ENCODE measurements around the gene ZBTB7A.
"Not testable (repeated sequence)": the region's sequence is repeated elsewhere in the genome, so short reads cannot be mapped to it uniquely, and the experiment has no call there.

Gene ZBTB7A

GRCh38 chr19:4007021-4007835, 59.5 kb downstream of the ZBTB7A start, which contains the start of gene PIAS4:
Gene PIAS4, plus strand, starts transcription at chr19:4007736. Its CDS starts 25 bp downstream, at chr19:4007761.
- H2AFZ ChIP-seq (ENCODE audit: low read length), result peak within 1 kb of the TSS; percentile 86
- no peaks in the 10 kb centered on the region for H3K9me2 ChIP-seq (replicated peaks; ENCODE audit: low read depth, low read length)
- no peaks in the 10 kb centered on the region for H3K27me3 ChIP-seq (ENCODE audit: insufficient read depth, low read length, poor library complexity, severe bottlenecking)
- H3K9me3 ChIP-seq (ENCODE audit: insufficient read depth, low read depth, low read length), result no peaks in the 10 kb centered on the region
- peaks cover 32% of the 10 kb centered on the region for H4K20me1 ChIP-seq (ENCODE audit: insufficient read depth, low read length, poor library complexity, severe bottlenecking)
- peaks cover 29% of the 10 kb centered on the region for H3K4me1 ChIP-seq (ENCODE audit: insufficient read depth, low read length, poor library complexity, severe bottlenecking)
- H3F3A ChIP-seq (ENCODE audit: low read depth), result no peaks in the 10 kb centered on the region
- peak within 1 kb of the TSS; percentile 100 for H3K4me2 ChIP-seq (ENCODE audit: low read depth, low read length, poor library complexity, severe bottlenecking)
- H3K4me3 ChIP-seq (ENCODE audit: low read length, poor library complexity, severe bottlenecking), result peak within 1 kb of the TSS; percentile 95
- no peak for TF ChIP-seq EZH2phosphoT487 (IDR thresholded peaks at IDR 0.05; ENCODE audit: borderline replicate concordance)
- H3K36me3 ChIP-seq (ENCODE audit: insufficient read depth, low read length), result no peaks in the 10 kb centered on the region
- H3K9ac ChIP-seq (ENCODE audit: low read depth, low read length, poor library complexity, severe bottlenecking), result peak within 1 kb of the TSS; percentile 92
- peaks cover 54% of the 10 kb centered on the region for H3K79me2 ChIP-seq (ENCODE audit: insufficient read depth, low read length)

DNA sequence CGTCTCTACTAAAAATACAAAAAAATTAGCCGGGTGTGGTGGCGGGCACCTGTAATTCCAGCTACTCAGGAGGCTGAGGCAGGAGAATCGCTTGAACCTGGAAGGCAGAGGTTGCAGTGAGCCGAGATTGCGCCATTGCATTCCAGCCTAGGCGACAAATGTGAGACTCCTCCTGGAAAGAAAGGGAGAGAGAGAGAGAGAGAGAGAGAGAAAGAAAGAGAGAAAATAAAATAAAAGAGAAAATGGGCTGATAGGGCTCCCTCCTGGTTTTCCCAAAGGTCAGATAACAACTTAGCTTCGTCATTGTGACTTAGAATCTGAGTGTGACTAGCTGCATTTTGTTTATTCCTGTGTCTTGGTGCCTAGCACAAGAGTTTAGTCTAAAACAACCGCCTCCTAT, 61.3 kb downstream of the ZBTB7A start:
- H3K4me3 ChIP-seq (ENCODE audit: low read length, poor library complexity, severe bottlenecking); H3K9me2 ChIP-seq (replicated peaks; ENCODE audit: low read depth, low read length); H3K9me3 ChIP-seq (ENCODE audit: insufficient read depth, low read depth, low read length); H3K4me2 ChIP-seq (ENCODE audit: low read depth, low read length, poor library complexity, severe bottlenecking); H3K9ac ChIP-seq (ENCODE audit: low read depth, low read length, poor library complexity, severe bottlenecking); H3F3A ChIP-seq (ENCODE audit: low read depth); H3K36me3 ChIP-seq (ENCODE audit: insufficient read depth, low read length); H2AFZ ChIP-seq (ENCODE audit: low read length); H3K27me3 ChIP-seq (ENCODE audit: insufficient read depth, low read length, poor library complexity, severe bottlenecking): not testable (repeated sequence)
- peaks cover 24% of the 10 kb centered on the region for H4K20me1 ChIP-seq (ENCODE audit: insufficient read depth, low read length, poor library complexity, severe bottlenecking)
- peaks cover 26% of the 10 kb centered on the region for H3K4me1 ChIP-seq (ENCODE audit: insufficient read depth, low read length, poor library complexity, severe bottlenecking)
- H3K79me2 ChIP-seq (ENCODE audit: insufficient read depth, low read length), result peaks cover 38% of the 10 kb centered on the region

DNA sequence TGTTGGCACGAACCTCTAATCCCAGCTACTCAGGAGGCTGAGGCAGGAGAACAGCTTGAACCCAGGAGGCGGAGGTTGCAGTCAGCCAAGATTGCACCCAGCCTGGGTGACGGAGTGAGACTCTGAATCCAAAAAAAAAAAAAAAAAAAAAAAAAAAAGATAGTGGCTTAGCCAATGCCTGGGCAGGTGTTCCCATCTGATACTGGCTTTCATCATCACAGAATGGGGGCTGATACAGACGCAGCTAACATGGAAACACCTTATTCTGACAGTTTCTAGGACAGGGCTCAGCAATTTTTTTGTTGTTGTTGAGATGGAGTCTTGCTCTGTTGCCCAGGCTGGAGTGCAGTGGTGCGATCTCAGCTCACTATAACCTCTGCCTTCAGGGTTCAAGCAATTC, 65.9 kb downstream of the ZBTB7A start:
- not testable (repeated sequence) for H3K36me3 ChIP-seq (ENCODE audit: insufficient read depth, low read length); H3K9ac ChIP-seq (ENCODE audit: low read depth, low read length, poor library complexity, severe bottlenecking); H3K4me3 ChIP-seq (ENCODE audit: low read length, poor library complexity, severe bottlenecking); H4K20me1 ChIP-seq (ENCODE audit: insufficient read depth, low read length, poor library complexity, severe bottlenecking); H3K9me3 ChIP-seq (ENCODE audit: insufficient read depth, low read depth, low read length); H3K79me2 ChIP-seq (ENCODE audit: insufficient read depth, low read length); H3K4me1 ChIP-seq (ENCODE audit: insufficient read depth, low read length, poor library complexity, severe bottlenecking); H3K9me2 ChIP-seq (replicated peaks; ENCODE audit: low read depth, low read length); H3K4me2 ChIP-seq (ENCODE audit: low read depth, low read length, poor library complexity, severe bottlenecking); H3F3A ChIP-seq (ENCODE audit: low read depth); H2AFZ ChIP-seq (ENCODE audit: low read length); H3K27me3 ChIP-seq (ENCODE audit: insufficient read depth, low read length, poor library complexity, severe bottlenecking)

- H3K36me3 ChIP-seq (ENCODE audit: insufficient read depth, low read length); H3K79me2 ChIP-seq (ENCODE audit: insufficient read depth, low read length); H3K9me2 ChIP-seq (replicated peaks; ENCODE audit: low read depth, low read length); H3F3A ChIP-seq (ENCODE audit: low read depth); H3K4me3 ChIP-seq (ENCODE audit: low read length, poor library complexity, severe bottlenecking); H3K4me1 ChIP-seq (ENCODE audit: insufficient read depth, low read length, poor library complexity, severe bottlenecking); H3K4me2 ChIP-seq (ENCODE audit: low read depth, low read length, poor library complexity, severe bottlenecking); H3K9me3 ChIP-seq (ENCODE audit: insufficient read depth, low read depth, low read length); H3K27me3 ChIP-seq (ENCODE audit: insufficient read depth, low read length, poor library complexity, severe bottlenecking); H2AFZ ChIP-seq (ENCODE audit: low read length); H4K20me1 ChIP-seq (ENCODE audit: insufficient read depth, low read length, poor library complexity, severe bottlenecking); H3K9ac ChIP-seq (ENCODE audit: low read depth, low read length, poor library complexity, severe bottlenecking): not testable (repeated sequence)
Measured at GRCh38 chr19:3998667-3999412, 67.9 kb downstream of the ZBTB7A start.

- H3K9ac ChIP-seq (ENCODE audit: low read depth, low read length, poor library complexity, severe bottlenecking), result no peak overlapping the region
- H3K27me3 ChIP-seq (ENCODE audit: insufficient read depth, low read length, poor library complexity, severe bottlenecking), result no peaks in the 10 kb centered on the region
- no peak overlapping the region for H2AFZ ChIP-seq (ENCODE audit: low read length)
- no peak overlapping the region for H3K4me2 ChIP-seq (ENCODE audit: low read depth, low read length, poor library complexity, severe bottlenecking)
- no peaks in the 10 kb centered on the region for H3K36me3 ChIP-seq (ENCODE audit: insufficient read depth, low read length)
- H4K20me1 ChIP-seq (ENCODE audit: insufficient read depth, low read length, poor library complexity, severe bottlenecking), result no peaks in the 10 kb centered on the region
- H3K9me2 ChIP-seq (replicated peaks; ENCODE audit: low read depth, low read length), result no peaks in the 10 kb centered on the region
- no peaks in the 10 kb centered on the region for H3F3A ChIP-seq (ENCODE audit: low read depth)
- TF ChIP-seq CTCF (conservative IDR thresholded peaks at IDR 0.05; ENCODE audit: low read length) (no peak), EZH2phosphoT487 (IDR thresholded peaks at IDR 0.05; ENCODE audit: borderline replicate concordance) (no peak)
- H3K4me3 ChIP-seq (ENCODE audit: low read length, poor library complexity, severe bottlenecking), result no peak overlapping the region
- H3K4me1 ChIP-seq (ENCODE audit: insufficient read depth, low read length, poor library complexity, severe bottlenecking), result no peaks in the 10 kb centered on the region
- no peaks in the 10 kb centered on the region for H3K79me2 ChIP-seq (ENCODE audit: insufficient read depth, low read length)
- no peaks in the 10 kb centered on the region for H3K9me3 ChIP-seq (ENCODE audit: insufficient read depth, low read depth, low read length)
Measured at GRCh38 chr19:3995607-3996006, 71.1 kb downstream of the ZBTB7A start.

All from Loucy (cell line).